ENCODE measurements around the gene MPHOSPH9. TPM values are rescaled to one million over a fixed set of nuclear protein-coding genes. Genes with fewer than 3 reads are reported as not detected.
"Not testable (repeated sequence)": the region's sequence is repeated elsewhere in the genome, so short reads cannot be mapped to it uniquely, and the experiment has no call there.

The MPHOSPH9 gene
- total RNA-seq, 1 experiment from 2014 or later: 43.1 TPM

DNA sequence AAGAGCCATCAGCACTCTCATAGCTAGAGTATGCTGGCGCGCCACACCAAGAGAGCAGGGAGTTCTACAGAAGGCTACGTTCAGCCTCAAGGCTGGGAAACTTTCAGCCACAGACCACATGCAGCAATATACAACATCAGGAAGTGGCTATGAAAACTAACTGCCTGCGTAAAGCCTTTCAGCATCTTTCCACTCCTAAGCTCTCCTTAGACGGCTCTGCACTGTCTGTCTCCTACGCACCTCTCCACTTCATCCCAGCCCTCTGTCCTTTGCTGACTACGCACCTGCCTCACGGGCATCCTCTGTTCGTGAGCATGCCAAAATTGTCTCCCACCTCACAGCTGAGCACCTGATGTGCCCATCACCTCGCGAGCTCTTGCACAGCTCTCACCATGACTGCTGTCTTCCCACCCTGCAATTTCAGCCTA lies 9.7 kb downstream of the MPHOSPH9 start:
- Mint-ChIP-seq H3K4me1 (ENCODE audit: low read depth, unreplicated experiment) (no peaks in the 10 kb centered on the region), H3K4me3 (ENCODE audit: unreplicated experiment) (no peak overlapping the region), H3K27me3 (ENCODE audit: insufficient read depth, unreplicated experiment) (no peaks in the 10 kb centered on the region), H3K9me3 (ENCODE audit: unreplicated experiment) (no peaks in the 10 kb centered on the region), H3K36me3 (ENCODE audit: insufficient read depth, unreplicated experiment) (peaks cover 41% of the 10 kb centered on the region), H3K27ac (ENCODE audit: unreplicated experiment) (no peak overlapping the region)
- H3K4me3 ChIP-seq (ENCODE audit: low read depth, low read length): no peak overlapping the region
- H3K4me1 ChIP-seq: no peaks in the 10 kb centered on the region
- TF ChIP-seq, protein P1, sequence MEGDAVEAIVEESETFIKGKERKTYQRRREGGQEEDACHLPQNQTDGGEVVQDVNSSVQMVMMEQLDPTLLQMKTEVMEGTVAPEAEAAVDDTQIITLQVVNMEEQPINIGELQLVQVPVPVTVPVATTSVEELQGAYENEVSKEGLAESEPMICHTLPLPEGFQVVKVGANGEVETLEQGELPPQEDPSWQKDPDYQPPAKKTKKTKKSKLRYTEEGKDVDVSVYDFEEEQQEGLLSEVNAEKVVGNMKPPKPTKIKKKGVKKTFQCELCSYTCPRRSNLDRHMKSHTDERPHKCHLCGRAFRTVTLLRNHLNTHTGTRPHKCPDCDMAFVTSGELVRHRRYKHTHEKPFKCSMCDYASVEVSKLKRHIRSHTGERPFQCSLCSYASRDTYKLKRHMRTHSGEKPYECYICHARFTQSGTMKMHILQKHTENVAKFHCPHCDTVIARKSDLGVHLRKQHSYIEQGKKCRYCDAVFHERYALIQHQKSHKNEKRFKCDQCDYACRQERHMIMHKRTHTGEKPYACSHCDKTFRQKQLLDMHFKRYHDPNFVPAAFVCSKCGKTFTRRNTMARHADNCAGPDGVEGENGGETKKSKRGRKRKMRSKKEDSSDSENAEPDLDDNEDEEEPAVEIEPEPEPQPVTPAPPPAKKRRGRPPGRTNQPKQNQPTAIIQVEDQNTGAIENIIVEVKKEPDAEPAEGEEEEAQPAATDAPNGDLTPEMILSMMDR (IDR thresholded peaks at IDR 0.05; ENCODE audit: insufficient read depth in 1 of 2, low read depth in 1 of 2, low read length in 1 of 2, severe bottlenecking in 1 of 2, unreplicated experiment in 1 of 2): no peak
- no peaks in the 10 kb centered on the region for H3K27me3 ChIP-seq (replicated peaks; ENCODE audit: control insufficient read depth, insufficient read depth, low read length)
- ChIA-PET CTCF (interaction anchor here (2.6 kb wide), 1 partner anchor 15 kb away, joined by 7 read pairs; no protein-coding TSS in a partner anchor), POLR2A (interaction anchor here (0.8 kb wide), 1 partner anchor 9 kb away, joined by 3 read pairs; no protein-coding TSS in a partner anchor)
- H3K36me3 ChIP-seq (ENCODE audit: control insufficient read depth, insufficient read depth, low read length): no peaks in the 10 kb centered on the region; the same call in 1 of the 2 replicates
- DNase-seq: no peak
- no TSS peak for BruUV-seq (replicated peaks)
- H3K9me3 ChIP-seq: no peaks in the 10 kb centered on the region
- intact Hi-C loops (cut with micrococcal nuclease; ENCODE audit: unreplicated experiment): loop anchor here (5.0 kb wide), 1 partner anchor 61 kb away; no protein-coding TSS in a partner anchor

DNA sequence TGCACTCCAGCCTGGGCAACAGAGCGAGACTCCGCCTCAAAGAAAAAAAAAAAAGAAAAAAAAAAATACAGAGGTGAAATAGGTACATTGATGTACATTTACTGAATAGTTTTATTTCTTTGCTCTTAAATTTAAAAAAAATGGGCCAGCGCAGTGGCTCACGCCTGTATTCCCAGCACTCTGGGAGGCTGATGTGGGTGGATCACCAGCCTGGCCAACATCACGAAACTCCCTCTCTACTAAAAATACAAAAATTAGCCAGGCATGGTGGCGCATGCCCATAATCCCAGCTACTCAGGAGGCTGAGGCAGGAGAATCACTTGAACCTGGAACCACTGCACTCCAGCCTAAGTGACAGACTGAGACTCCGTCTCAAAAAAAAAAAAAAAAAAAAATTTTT lies 25.1 kb downstream of the MPHOSPH9 start:
- H3K4me1 ChIP-seq; H3K4me3 Mint-ChIP-seq (ENCODE audit: unreplicated experiment); POLR2A ChIA-PET; H3K9me3 ChIP-seq; H3K27me3 ChIP-seq (replicated peaks; ENCODE audit: control insufficient read depth, insufficient read depth, low read length); H3K4me3 ChIP-seq (ENCODE audit: low read depth, low read length); BruUV-seq (replicated peaks); H3K4me1 Mint-ChIP-seq (ENCODE audit: low read depth, unreplicated experiment); intact Hi-C loops (cut with micrococcal nuclease; ENCODE audit: unreplicated experiment); H3K27ac Mint-ChIP-seq (ENCODE audit: unreplicated experiment); DNase-seq; H3K9me3 Mint-ChIP-seq (ENCODE audit: unreplicated experiment); CTCF ChIA-PET; H3K36me3 ChIP-seq (ENCODE audit: control insufficient read depth, insufficient read depth, low read length); H3K27me3 Mint-ChIP-seq (ENCODE audit: insufficient read depth, unreplicated experiment): not testable (repeated sequence)
- peaks cover 29% of the 10 kb centered on the region for H3K36me3 Mint-ChIP-seq (ENCODE audit: insufficient read depth, unreplicated experiment)

DNA sequence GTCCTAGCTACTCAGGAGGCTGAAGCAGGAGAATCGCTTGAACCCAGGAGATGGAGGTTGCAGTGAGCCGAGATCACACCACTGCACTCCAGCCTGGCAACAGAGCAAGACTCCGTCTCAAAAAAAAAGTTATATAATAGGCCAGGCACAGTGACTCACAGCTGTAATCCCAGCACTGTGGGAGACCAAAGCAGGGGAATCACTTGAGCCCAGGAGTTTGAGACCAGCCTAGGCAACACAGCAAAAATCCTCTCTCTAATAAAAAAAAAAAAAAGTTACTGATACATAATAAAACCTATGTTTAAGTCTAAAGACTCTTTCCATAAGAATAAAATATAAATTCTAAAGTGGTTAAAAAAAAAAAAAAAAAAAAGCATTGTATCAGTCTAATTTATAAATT lies 26.1 kb downstream of the MPHOSPH9 start:
- DNase-seq; H3K4me1 ChIP-seq; H3K4me3 ChIP-seq (ENCODE audit: low read depth, low read length); H3K9me3 Mint-ChIP-seq (ENCODE audit: unreplicated experiment); CTCF ChIA-PET; H3K9me3 ChIP-seq; intact Hi-C loops (cut with micrococcal nuclease; ENCODE audit: unreplicated experiment); H3K27me3 Mint-ChIP-seq (ENCODE audit: insufficient read depth, unreplicated experiment); BruUV-seq (replicated peaks); H3K4me3 Mint-ChIP-seq (ENCODE audit: unreplicated experiment); POLR2A ChIA-PET; H3K4me1 Mint-ChIP-seq (ENCODE audit: low read depth, unreplicated experiment); H3K27me3 ChIP-seq (replicated peaks; ENCODE audit: control insufficient read depth, insufficient read depth, low read length); H3K36me3 ChIP-seq (ENCODE audit: control insufficient read depth, insufficient read depth, low read length); H3K27ac Mint-ChIP-seq (ENCODE audit: unreplicated experiment): not testable (repeated sequence)
- H3K36me3 Mint-ChIP-seq (ENCODE audit: insufficient read depth, unreplicated experiment): peaks cover 29% of the 10 kb centered on the region

- ChIA-PET POLR2A (no interaction called here), CTCF (no interaction called here)
- BruUV-seq (replicated peaks): no TSS peak
- no peaks in the 10 kb centered on the region for H3K27me3 Mint-ChIP-seq (ENCODE audit: insufficient read depth, unreplicated experiment)
- intact Hi-C loops (cut with micrococcal nuclease; ENCODE audit: unreplicated experiment): no loop called here
- H3K27me3 ChIP-seq (replicated peaks; ENCODE audit: control insufficient read depth, insufficient read depth, low read length): no peaks in the 10 kb centered on the region
- peaks cover 29% of the 10 kb centered on the region for H3K36me3 Mint-ChIP-seq (ENCODE audit: insufficient read depth, unreplicated experiment)
- no peaks in the 10 kb centered on the region for H3K9me3 Mint-ChIP-seq (ENCODE audit: unreplicated experiment)
- TF ChIP-seq, protein P1 (IDR thresholded peaks at IDR 0.05; ENCODE audit: insufficient read depth in 1 of 2, low read depth in 1 of 2, low read length in 1 of 2, severe bottlenecking in 1 of 2, unreplicated experiment in 1 of 2): no peak
- H3K9me3 ChIP-seq: no peaks in the 10 kb centered on the region
- no peak overlapping the region for H3K4me3 ChIP-seq (ENCODE audit: low read depth, low read length)
- H3K36me3 ChIP-seq (ENCODE audit: control insufficient read depth, insufficient read depth, low read length): no peaks in the 10 kb centered on the region
- no peak overlapping the region for H3K27ac Mint-ChIP-seq (ENCODE audit: unreplicated experiment)
- H3K4me1 Mint-ChIP-seq (ENCODE audit: low read depth, unreplicated experiment): no peaks in the 10 kb centered on the region
- no peak overlapping the region for H3K4me3 Mint-ChIP-seq (ENCODE audit: unreplicated experiment)
- DNase-seq: no peak
- no peaks in the 10 kb centered on the region for H3K4me1 ChIP-seq
These were observed 32.5 kb downstream of the MPHOSPH9 start for GRCh38 chr12:123200414-123200813.
